ENCODE data around the gene PLEKHN1. TPM values are rescaled to one million over a fixed set of nuclear protein-coding genes. Genes with fewer than 3 reads are reported as not detected.
A peak's percentile ranks its signal among the peaks of the same experiment; 100 is the strongest.

Gene PLEKHN1
- total and polyA plus RNA-seq, 5 experiments from 2014 or later: 0.19 to 0.93 (median 0.60) TPM; not detected in 2

GRCh38 chr1:923991-924655 is 42.2 kb upstream of the PLEKHN1 start:
- Mint-ChIP-seq H3K27ac (no peak overlapping the region), H3K4me1 (peaks cover 11 to 26% (median 20%) of the 10 kb centered on the region in 4 donors), H3K9me3 (no peaks in the 10 kb centered on the region), H3K27me3 (peaks cover 18 to 72% (median 42%) of the 10 kb centered on the region in 5 donors), H3K36me3 (peaks cover 0 to 7% (median 0%) of the 10 kb centered on the region in 3 donors), H3K4me3 (peak overlapping the region in 2 of 10 donors; percentile 49 to 52)
- DNase-seq: no peak
- POLR2A ChIA-PET: interaction anchor here (1.2 to 1.3 kb wide), 2 partner anchors 9 to 17 kb away, joined by 3 read pairs; no protein-coding TSS in a partner anchor
- ATAC-seq: peak; percentile 15 to 17

DNA sequence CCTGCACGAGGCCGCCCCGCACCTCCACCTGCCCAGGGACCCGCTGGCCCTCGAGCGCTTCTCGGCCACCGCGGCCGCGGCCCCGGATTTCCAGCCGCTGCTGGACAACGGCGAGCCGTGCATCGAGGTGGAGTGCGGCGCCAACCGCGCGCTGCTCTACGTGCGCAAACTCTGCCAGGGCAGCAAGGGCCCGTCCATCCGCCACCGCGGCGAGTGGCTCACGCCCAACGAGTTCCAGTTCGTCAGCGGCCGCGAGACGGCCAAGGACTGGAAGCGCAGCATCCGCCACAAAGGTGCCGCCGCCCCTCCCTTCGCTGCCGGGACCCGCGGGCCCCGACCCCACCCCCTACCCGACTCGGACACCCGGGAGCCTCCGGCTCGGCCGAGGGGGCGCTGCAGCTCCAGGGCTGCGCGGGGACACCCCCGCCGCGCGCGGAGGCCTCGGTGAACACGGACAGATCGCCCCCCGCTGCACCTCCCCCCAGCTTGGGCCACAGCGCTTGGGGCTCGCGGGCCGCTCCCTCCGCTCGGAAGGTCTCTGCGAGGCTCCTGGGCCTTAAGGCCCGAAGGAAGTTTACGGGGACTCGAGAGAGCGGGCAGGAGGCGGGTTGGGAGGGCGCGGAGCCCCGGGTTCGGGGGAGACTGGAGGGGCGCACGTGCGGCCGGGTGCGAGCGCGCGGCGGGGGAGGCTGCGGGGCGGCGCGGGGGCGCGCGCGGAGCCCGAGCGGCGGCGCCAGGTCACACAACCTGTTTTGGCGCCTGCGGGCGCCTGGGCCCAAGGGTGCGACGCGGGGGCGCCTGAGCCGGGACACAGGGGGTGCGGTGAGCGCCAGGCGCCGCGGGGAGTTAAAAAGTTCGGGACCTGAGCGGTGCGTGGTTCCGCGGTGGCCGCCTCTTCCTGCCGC is 41.4 kb upstream of the PLEKHN1 start:
- no peak for DNase-seq
- Mint-ChIP-seq H3K27ac (no peak overlapping the region), H3K36me3 (peaks cover 0 to 7% (median 0%) of the 10 kb centered on the region in 3 donors), H3K9me3 (no peaks in the 10 kb centered on the region), H3K27me3 (peaks cover 18 to 70% (median 41%) of the 10 kb centered on the region in 5 donors), H3K4me3 (peak overlapping the region in 9 of 10 donors; percentile 7 to 74 (median 50)), H3K4me1 (peaks cover 11 to 26% (median 20%) of the 10 kb centered on the region in 4 donors)
- POLR2A ChIA-PET: no interaction called here
- peak; percentile 6 to 24 for ATAC-seq

GRCh38 chr1:925561-926421 is 40.5 kb upstream of the PLEKHN1 start:
- H3K4me3 Mint-ChIP-seq: peak overlapping the region; percentile 14 to 82 (median 60)
- H3K27me3 Mint-ChIP-seq: peaks cover 14 to 62% (median 33%) of the 10 kb centered on the region in 5 donors
- H3K27ac Mint-ChIP-seq: peak overlapping the region in 2 of 10 donors; percentile 29
- POLR2A ChIA-PET: no interaction called here
- H3K36me3 Mint-ChIP-seq: peaks cover 0 to 7% (median 0%) of the 10 kb centered on the region in 3 donors
- no peaks in the 10 kb centered on the region for H3K9me3 Mint-ChIP-seq
- DNase-seq (no peak), ATAC-seq (peak; percentile 17 to 19)
- H3K4me1 Mint-ChIP-seq: peaks cover 7 to 21% (median 15%) of the 10 kb centered on the region in 4 donors

DNA sequence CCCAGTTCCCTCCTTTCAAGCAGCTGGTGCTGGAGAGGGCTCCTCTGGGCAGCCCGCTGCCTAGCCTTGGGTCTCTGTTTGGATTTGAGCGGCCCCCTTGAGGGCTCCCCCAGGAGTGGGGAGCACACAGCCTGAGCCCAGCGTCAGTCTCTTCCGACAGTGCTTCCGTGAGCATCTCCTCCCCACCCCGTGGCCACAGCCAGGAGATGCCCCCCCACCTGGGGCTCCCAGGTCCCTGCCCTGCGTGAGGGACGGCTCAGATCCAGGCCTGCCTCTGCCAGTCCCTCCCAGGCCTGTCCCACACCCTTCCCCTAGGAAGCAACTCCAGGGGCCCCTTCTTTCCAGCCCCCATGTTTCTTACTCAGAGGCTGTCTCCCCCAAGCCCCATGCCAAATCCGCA is 39.0 kb upstream of the PLEKHN1 start:
- POLR2A ChIA-PET: no interaction called here
- ATAC-seq: no peak
- Mint-ChIP-seq H3K27me3 (peaks cover 12 to 60% (median 23%) of the 10 kb centered on the region in 5 donors), H3K36me3 (peaks cover 0 to 7% (median 0%) of the 10 kb centered on the region in 3 donors), H3K27ac (no peak overlapping the region), H3K4me3 (peak overlapping the region in 3 of 10 donors; percentile 2 to 52 (median 30)), H3K9me3 (no peaks in the 10 kb centered on the region), H3K4me1 (peaks cover 0 to 13% (median 8%) of the 10 kb centered on the region in 4 donors)
- DNase-seq: no peak

DNA sequence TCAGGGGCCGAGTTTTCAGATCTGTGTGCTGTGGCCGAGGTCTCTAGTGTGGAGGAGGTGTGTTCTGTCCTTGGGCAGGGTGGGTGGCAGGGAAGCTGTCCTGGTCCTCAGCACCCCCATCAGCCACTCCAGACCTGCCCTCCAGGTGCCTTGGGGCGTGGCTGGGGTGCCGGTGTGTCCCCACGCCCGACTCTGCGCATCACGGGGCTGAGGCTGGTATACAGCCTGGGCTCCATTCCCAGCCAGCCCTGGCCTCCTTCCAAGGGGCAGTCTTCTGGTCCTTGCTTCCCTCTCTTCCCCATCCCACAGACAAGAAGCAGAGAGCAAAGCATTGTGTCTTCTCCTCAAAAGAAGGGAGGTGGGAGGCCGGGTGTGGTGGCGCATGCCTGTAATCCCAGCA is 38.5 kb upstream of the PLEKHN1 start:
- peaks cover 0 to 11% (median 7%) of the 10 kb centered on the region in 4 donors for H3K4me1 Mint-ChIP-seq
- no peaks in the 10 kb centered on the region for H3K9me3 Mint-ChIP-seq
- peaks cover 12 to 54% (median 21%) of the 10 kb centered on the region in 5 donors for H3K27me3 Mint-ChIP-seq
- H3K27ac Mint-ChIP-seq: no peak overlapping the region
- H3K36me3 Mint-ChIP-seq: peaks cover 0 to 4% (median 0%) of the 10 kb centered on the region in 3 donors
- DNase-seq (no peak), ATAC-seq (no peak)
- H3K4me3 Mint-ChIP-seq: peak overlapping the region in 3 of 10 donors; percentile 2 to 52 (median 30)
- POLR2A ChIA-PET: no interaction called here

DNA sequence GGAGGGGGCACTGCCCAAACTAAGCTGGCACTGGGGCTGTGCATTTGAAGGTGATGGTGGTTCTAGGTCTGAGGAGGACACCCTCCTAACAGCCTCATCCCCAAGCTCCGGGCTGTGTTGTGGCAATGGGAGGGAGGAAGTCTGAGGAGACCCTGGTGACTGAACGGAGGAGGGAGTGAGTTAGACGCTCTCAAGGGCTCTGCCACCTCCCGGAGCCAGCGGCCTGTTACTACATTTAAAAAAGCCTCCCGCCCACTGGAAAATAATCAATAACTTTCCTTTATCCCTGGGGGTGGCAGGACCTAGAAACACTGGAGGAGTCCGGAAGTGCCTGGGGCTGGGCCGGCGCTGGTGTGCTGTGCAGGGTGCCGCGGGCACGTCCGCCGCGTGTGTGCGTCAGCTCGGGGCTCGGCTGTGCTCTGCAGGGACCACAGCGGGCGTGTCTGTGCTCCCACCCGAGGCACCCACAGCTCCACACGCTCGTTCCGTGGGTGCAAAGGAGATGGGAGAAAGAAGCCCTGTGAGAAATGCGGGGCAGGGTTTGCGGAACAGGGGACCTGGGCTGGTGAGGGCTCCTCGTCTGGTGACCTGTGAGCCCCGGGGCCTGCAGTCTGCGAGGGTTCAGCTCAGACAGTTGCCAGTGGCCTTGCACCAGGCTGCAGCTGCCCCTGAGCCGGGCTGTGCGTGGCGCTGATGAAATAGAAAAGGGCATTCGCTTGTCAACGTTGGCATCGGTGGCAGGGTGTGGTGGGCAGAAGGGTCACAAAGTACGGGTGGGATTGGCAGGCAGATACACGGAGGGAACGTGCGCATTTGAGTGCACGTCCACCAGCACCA is 37.2 kb upstream of the PLEKHN1 start:
- peaks cover 0 to 5% (median 2%) of the 10 kb centered on the region in 4 donors for H3K4me1 Mint-ChIP-seq
- H3K9me3 Mint-ChIP-seq: no peaks in the 10 kb centered on the region
- peak overlapping the region in 1 of 10 donors; percentile 56 for H3K27ac Mint-ChIP-seq
- DNase-seq (no peak), ATAC-seq (no peak)
- H3K27me3 Mint-ChIP-seq: peaks cover 8 to 47% (median 17%) of the 10 kb centered on the region in 5 donors
- POLR2A ChIA-PET: interaction anchor here (2.0 kb wide), 1 partner anchor 13 kb away, joined by 6 read pairs; no protein-coding TSS in a partner anchor
- peak overlapping the region in 1 of 10 donors; percentile 24 for H3K4me3 Mint-ChIP-seq
- H3K36me3 Mint-ChIP-seq: peaks cover 0 to 2% (median 0%) of the 10 kb centered on the region in 3 donors

GRCh38 chr1:929712-930632 is 36.3 kb upstream of the PLEKHN1 start:
- Mint-ChIP-seq H3K27me3 (peaks cover 11 to 49% (median 20%) of the 10 kb centered on the region in 5 donors), H3K9me3 (no peaks in the 10 kb centered on the region), H3K27ac (no peak overlapping the region), H3K4me1 (peaks cover 0 to 6% (median 2%) of the 10 kb centered on the region in 4 donors), H3K36me3 (peaks cover 0 to 2% (median 0%) of the 10 kb centered on the region in 3 donors), H3K4me3 (no peak overlapping the region)
- DNase-seq: no peak
- POLR2A ChIA-PET: interaction anchor here (2.0 kb wide), 1 partner anchor 12 kb away, joined by 6 read pairs; no protein-coding TSS in a partner anchor
- ATAC-seq: no peak

DNA sequence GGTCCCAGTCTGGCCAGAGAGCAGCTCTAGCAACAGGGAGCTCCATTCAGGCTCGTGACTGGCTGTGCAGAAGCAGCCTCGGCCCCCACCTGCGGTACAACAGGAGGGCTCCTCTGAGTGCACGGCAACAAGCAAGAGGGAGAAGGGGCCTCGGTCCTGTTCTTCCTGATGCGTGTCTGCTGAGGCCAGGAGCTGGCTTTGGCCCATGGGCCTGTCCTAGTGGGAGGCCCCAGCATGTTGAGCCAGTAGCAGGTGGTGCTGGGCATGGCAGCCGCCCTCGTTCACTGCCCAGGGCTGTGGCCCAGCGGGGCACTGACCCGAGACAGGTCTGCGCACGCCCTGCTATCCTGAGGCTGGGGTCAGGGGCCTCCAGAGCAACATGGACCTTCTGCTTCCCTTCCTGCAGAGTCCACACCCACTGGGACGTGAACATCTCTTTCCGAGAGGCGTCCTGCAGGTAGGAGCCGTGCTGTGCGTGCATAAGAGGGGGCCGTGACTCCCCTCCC is 35.6 kb upstream of the PLEKHN1 start:
- Mint-ChIP-seq H3K27me3 (peaks cover 12 to 56% (median 21%) of the 10 kb centered on the region in 5 donors), H3K4me3 (no peak overlapping the region), H3K9me3 (no peaks in the 10 kb centered on the region), H3K36me3 (peaks cover 0 to 2% (median 0%) of the 10 kb centered on the region in 3 donors), H3K4me1 (peaks cover 0 to 8% (median 2%) of the 10 kb centered on the region in 4 donors), H3K27ac (no peak overlapping the region)
- DNase-seq (no peak), ATAC-seq (no peak)
- POLR2A ChIA-PET: interaction anchor here (2.0 kb wide), 1 partner anchor 11 kb away, joined by 6 read pairs; no protein-coding TSS in a partner anchor

DNA sequence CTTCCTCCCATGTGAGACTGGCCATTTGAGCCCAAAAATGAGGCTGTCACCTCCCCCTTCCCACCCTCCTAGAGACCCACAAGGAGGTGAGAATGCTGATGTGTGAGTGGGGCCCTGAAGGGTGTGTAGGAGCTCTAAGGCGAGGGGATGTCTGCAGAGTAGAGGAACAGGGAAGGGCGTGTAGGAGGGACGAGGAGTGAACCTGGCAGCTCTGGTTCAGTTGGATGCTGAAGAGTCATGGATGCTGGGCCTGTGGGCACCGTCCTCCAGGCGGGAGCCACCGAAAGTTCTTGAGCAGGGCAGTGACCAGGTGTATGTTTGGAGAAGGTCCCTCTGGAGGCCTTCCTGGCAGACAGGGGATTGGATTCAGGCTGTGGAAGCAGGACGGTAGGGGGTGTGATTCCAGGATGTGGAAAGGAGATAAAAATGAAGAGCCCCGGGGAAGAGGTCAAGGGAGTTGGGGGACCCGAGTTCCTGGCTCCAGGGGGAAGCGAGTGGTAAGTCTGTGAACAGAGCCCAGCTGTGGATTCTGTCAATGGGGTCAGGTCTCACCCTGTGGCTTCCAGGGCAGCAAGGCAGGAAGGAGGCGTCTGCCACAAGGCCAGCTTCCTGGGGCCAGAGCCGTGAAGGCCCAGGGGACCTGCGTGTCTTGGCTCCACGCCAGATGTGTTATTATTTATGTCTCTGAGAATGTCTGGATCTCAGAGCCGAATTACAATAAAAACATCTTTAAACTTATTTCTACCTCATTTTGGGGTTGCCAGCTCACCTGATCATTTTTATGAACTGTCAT is 34.7 kb upstream of the PLEKHN1 start:
- no peak for ATAC-seq
- POLR2A ChIA-PET: interaction anchor here (2.0 kb wide), 1 partner anchor 10 kb away, joined by 6 read pairs; no protein-coding TSS in a partner anchor
- Mint-ChIP-seq H3K9me3 (no peaks in the 10 kb centered on the region), H3K4me1 (peaks cover 0 to 5% (median 0%) of the 10 kb centered on the region in 4 donors), H3K27ac (peak overlapping the region in 2 of 10 donors; percentile 69 to 90), H3K4me3 (peak overlapping the region in 1 of 10 donors; percentile 1), H3K36me3 (no peaks in the 10 kb centered on the region), H3K27me3 (peaks cover 7 to 49% (median 13%) of the 10 kb centered on the region in 5 donors)
- DNase-seq: no peak

GRCh38 chr1:932173-932510 is 34.1 kb upstream of the PLEKHN1 start:
- Mint-ChIP-seq H3K27ac (no peak overlapping the region), H3K9me3 (no peaks in the 10 kb centered on the region), H3K27me3 (peaks cover 4 to 43% (median 13%) of the 10 kb centered on the region in 5 donors), H3K4me1 (peaks cover 0 to 5% (median 0%) of the 10 kb centered on the region in 4 donors), H3K36me3 (no peaks in the 10 kb centered on the region), H3K4me3 (no peak overlapping the region)
- ATAC-seq: no peak
- POLR2A ChIA-PET: no interaction called here
- no peak for DNase-seq

Measured in naive thymus-derived CD8-positive, alpha-beta T cell (primary cell).